Subcutaneous adipose tissue (tissue), 4 donors: ENCODE measurements around the gene MUSTN1. TPM values are rescaled to one million over a fixed set of nuclear protein-coding genes. Genes with fewer than 3 reads are reported as not detected.

Source experiments
- total RNA-seq, 4 donors: library from RNA; depleted of rRNA; stranded (reverse); fragments of >200 nt; gene quantifications; one replicate each; pipeline ENCODE4 v1.1.0, GENCODE V29; 2016
- TF ChIP-seq, protein P1 (sequence below): fragments of 450-650 bp; IDR thresholded peaks from one replicate; pipeline ENCODE4 v1.5.1; 2016; ENCODE audit warnings: low read depth, mild to moderate bottlenecking, control low read depth, antibody characterized with exemption, moderate library complexity

The MUSTN1 gene
- total RNA-seq, 4 donors from 2014 or later, result 1.3 to 13.0 (median 6.8) TPM

- TF ChIP-seq, protein P1, sequence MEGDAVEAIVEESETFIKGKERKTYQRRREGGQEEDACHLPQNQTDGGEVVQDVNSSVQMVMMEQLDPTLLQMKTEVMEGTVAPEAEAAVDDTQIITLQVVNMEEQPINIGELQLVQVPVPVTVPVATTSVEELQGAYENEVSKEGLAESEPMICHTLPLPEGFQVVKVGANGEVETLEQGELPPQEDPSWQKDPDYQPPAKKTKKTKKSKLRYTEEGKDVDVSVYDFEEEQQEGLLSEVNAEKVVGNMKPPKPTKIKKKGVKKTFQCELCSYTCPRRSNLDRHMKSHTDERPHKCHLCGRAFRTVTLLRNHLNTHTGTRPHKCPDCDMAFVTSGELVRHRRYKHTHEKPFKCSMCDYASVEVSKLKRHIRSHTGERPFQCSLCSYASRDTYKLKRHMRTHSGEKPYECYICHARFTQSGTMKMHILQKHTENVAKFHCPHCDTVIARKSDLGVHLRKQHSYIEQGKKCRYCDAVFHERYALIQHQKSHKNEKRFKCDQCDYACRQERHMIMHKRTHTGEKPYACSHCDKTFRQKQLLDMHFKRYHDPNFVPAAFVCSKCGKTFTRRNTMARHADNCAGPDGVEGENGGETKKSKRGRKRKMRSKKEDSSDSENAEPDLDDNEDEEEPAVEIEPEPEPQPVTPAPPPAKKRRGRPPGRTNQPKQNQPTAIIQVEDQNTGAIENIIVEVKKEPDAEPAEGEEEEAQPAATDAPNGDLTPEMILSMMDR, result no peak
These were observed 17.6 kb downstream of the MUSTN1 start for GRCh38 chr3:52817221-52817620.

DNA sequence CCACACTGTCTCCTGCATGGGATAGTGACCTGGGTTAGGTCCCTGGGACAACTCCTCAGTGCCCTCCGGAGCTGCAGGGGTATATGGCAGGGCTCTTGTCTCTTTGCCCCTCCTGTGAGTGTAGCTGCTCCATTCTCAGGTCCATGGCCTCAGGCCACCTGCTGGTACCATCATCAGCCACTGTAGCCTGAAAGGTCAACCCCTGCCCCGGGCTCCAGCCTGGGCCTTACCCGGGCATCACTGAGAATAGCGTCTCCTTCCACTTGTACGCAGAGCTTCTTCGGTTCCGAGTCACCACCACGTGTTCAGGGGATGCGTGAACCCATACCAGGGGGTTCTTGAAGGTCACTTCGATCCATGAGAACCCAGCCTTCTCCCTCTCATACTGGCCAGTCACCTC is 18.2 kb downstream of the MUSTN1 start:
- TF ChIP-seq, protein P1, result no peak

GRCh38 chr3:52816199-52816598 is 18.6 kb downstream of the MUSTN1 start:
- TF ChIP-seq, protein P1, result no peak

GRCh38 chr3:52813810-52814209 is 21.0 kb downstream of the MUSTN1 start:
- TF ChIP-seq, protein P1, result no peak

DNA sequence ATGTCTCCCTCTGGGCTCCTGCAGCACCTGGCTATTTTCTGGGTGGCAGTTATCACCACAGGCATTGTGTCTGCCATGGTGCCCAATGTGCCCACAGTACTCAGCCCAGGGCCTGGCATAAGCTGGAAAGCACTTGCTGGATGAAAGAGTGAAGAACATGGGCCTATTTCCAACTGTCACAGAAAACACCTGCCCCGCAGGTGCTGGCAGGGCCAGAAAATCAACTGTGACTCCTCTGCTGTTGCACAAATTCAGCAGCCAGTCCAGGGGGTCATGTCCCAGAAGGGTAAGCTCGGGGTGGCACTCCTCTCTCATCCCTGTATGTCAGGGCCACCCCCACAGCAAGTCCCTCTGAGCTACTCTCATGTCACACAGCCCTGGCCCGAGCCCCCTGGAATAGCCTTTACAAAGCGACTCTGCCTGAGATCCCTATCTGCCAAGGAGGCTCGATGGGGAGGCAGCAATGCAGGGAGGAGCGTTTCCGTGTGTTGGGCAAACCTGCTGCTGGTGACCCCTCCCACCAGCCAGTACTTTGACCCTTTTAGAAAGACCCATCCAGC is 23.3 kb downstream of the MUSTN1 start:
- TF ChIP-seq, protein P1, result no peak

DNA sequence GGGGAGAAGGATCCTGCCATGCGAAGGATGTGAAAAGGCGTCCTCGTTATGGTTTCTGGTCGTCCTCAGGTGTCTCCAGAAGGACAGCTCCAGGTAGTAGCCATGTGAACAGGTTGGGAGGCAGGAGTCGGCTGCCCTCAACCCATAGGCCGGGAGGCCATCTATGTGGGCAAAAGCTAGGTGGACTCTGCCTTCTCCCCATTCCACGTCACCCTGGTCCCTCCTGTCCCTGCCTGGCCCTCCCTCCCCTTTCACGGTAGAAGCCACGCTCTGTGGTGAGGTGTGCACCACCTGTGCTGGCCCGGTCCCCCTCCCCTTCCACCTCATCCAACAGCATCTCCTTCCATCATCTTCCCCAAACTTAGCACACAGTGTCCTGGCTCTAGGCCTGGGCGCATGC is 23.9 kb downstream of the MUSTN1 start:
- TF ChIP-seq, protein P1, result no peak

GRCh38 chr3:52809662-52810377 is 25.0 kb downstream of the MUSTN1 start:
- TF ChIP-seq, protein P1, result no peak
